GM12878 (cell line): Measurements from ENCODE around the gene LHX6. TPM values are rescaled to one million over a fixed set of nuclear protein-coding genes. Genes with fewer than 3 reads are reported as not detected.

Experiments used
- ATAC-seq: fragments of 200-7000 bp; cut with Tn5 transposase; 3 replicates; pipeline ENCODE4 v1.9.1; 2020; ENCODE audit warnings: mild to moderate bottlenecking, moderate library complexity
- BruUV-seq: library from RNA; stranded (reverse); fragments of 400-500 nt; replicated peaks from 2 replicates; lab custom pipeline; 2021; lab: Mats Ljungman, UMichigan
- CTCF ChIA-PET: fragments of 300-600 bp; sonication (Branson Sonifier 250); formaldehyde crosslinking; extraction: SDS; loops from one replicate; lab custom pipeline; 2021; ENCODE audit warnings: inconsistent platforms; lab: Yijun Ruan, JAX
- POLR2A ChIA-PET: fragments of 350-600 bp; formaldehyde crosslinking; extraction: SDS; loops from one replicate; lab custom pipeline; 2021; ENCODE audit warnings: inconsistent platforms; lab: Charles Lee
- RAD21 ChIA-PET: fragments of 300-600 bp; sonication (Branson Sonifier 250); formaldehyde crosslinking; loops from one replicate; lab custom pipeline; 2023; ENCODE audit warnings: antibody characterized with exemption; ENCODE audit not compliant: unreplicated experiment; lab: Charles Lee
- SMC1A ChIA-PET: fragments of 300-600 bp; sonication (Branson Sonifier 250); formaldehyde crosslinking; loops from one replicate; lab custom pipeline; 2023; ENCODE audit not compliant: unreplicated experiment, uncharacterized antibody; lab: Charles Lee
- DNase-seq: peaks from one replicate; pipeline ENCODE4 v3.0.0-alpha.2; 2011; ENCODE audit warnings: low read depth, low spot score
- FAIRE-seq: peaks from 3 replicates; lab custom pipeline; 2011; peaks lifted over from hg19 to GRCh38; lab: Jason Lieb, UNC
- H2AFZ ChIP-seq: 2 replicates; pipeline ENCODE4 v1.6.0; 2011; ENCODE audit warnings: low read depth, low read length, control low read depth; ENCODE audit not compliant: control insufficient read depth
- H3K27ac ChIP-seq: 2 replicates; pipeline ENCODE4 v1.5.1; 2011; ENCODE audit warnings: control low read depth; ENCODE audit not compliant: control insufficient read depth, insufficient read depth
- H3K27me3 ChIP-seq, 2 experiments: replicated peaks in 1 of 2; 2 replicates each; pipeline versions ENCODE4 v1.6.0 to v1.6.1; 2011; ENCODE audit warnings: low read length in 1 of 2; ENCODE audit not compliant: control insufficient read depth in 2 of 2, insufficient read depth in 2 of 2
- H3K36me3 ChIP-seq, 2 experiments: 2 replicates each; pipeline ENCODE4 v1.5.1; 2011; ENCODE audit warnings: low read length in 1 of 2; ENCODE audit not compliant: control insufficient read depth in 2 of 2, insufficient read depth in 2 of 2
- H3K4me1 ChIP-seq: 2 replicates; pipeline ENCODE4 v1.6.1; 2011; ENCODE audit warnings: mild to moderate bottlenecking, low read length, moderate library complexity, mixed read lengths; ENCODE audit not compliant: control insufficient read depth, insufficient read depth
- H3K4me2 ChIP-seq: 2 replicates; pipeline ENCODE4 v1.6.0; 2011; ENCODE audit warnings: control low read depth; ENCODE audit not compliant: control insufficient read depth, insufficient read depth
- H3K4me3 ChIP-seq: fragments of 200-600 bp; sonication (generic); 2 replicates; pipeline ENCODE4 v1.5.1; 2016
- H3K79me2 ChIP-seq: 2 replicates; pipeline ENCODE4 v1.6.0; 2011; ENCODE audit warnings: low read length; ENCODE audit not compliant: control insufficient read depth, insufficient read depth
- H3K9ac ChIP-seq: 2 replicates; pipeline ENCODE4 v1.8.0; 2011; ENCODE audit warnings: low read length, control low read depth, mixed read lengths; ENCODE audit not compliant: control insufficient read depth, insufficient read depth
- H3K9me3 ChIP-seq: replicated peaks from 3 replicates; pipeline ENCODE4 v1.5.1; 2011; ENCODE audit warnings: mild to moderate bottlenecking, low read length; ENCODE audit not compliant: control insufficient read depth, insufficient read depth
- H4K20me1 ChIP-seq: 2 replicates; pipeline ENCODE4 v1.6.0; 2011; ENCODE audit not compliant: control insufficient read depth, insufficient read depth
- HCFC1 ChIP-seq: fragments of 150-350 bp; IDR thresholded peaks from 2 replicates; pipeline ENCODE4 v1.6.1; 2014; ENCODE audit warnings: low read length
- NBN ChIP-seq: fragments of 450-650 bp; IDR thresholded peaks from 2 replicates; pipeline ENCODE4 v1.6.1; 2016
- RUNX3 ChIP-seq: IDR thresholded peaks from 2 replicates; pipeline ENCODE4 v1.6.1; 2012; ENCODE audit warnings: low read length, inconsistent platforms
- SIN3A ChIP-seq: IDR thresholded peaks from 2 replicates; pipeline ENCODE4 v1.6.1; 2012; ENCODE audit warnings: low read depth, low read length, improper control_type of control experiment
- SIX5 ChIP-seq: IDR thresholded peaks from 2 replicates; pipeline ENCODE4 v1.6.1; 2011; ENCODE audit warnings: mild to moderate bottlenecking, low read depth, low read length, moderate library complexity; ENCODE audit not compliant: severe bottlenecking
- WRNIP1 ChIP-seq: IDR thresholded peaks from 2 replicates; pipeline ENCODE4 v1.6.1; 2011; ENCODE audit warnings: low read depth, low read length, improper control_type of control experiment, borderline replicate concordance
- WGBS: methylation state at CpG from one replicate; pipeline ENCODE4 v1.1.6; 2016; ENCODE audit warnings: low lambda C conversion rate; ENCODE audit not compliant: insufficient replicate concordance, insufficient coverage; ENCODE audit errors: missing lambda C conversion rate; 5-methylcytosine and 5-hydroxymethylcytosine counted together
- in situ Hi-C: fragments of 300-500 bp; cut with MboI; formaldehyde crosslinking; loops from 9 replicates; pipeline ENCODE4 v1.14.3; 2018; ENCODE audit warnings: mixed read lengths
- intact Hi-C: fragments of 100-400 bp; cut with micrococcal nuclease; formaldehyde crosslinking; loops from one replicate; pipeline ENCODE4 v1.14.2; 2022; ENCODE audit not compliant: unreplicated experiment
- polyA plus RNA-seq, 11 experiments: library from polyadenylated mRNA; depleted of rRNA in 4 of 11; unstranded in 6 of 11; stranded (reverse) in 5 of 11; fragments of >200 nt; fragmentation: Nextera tagmentation in 4 of 11; fragmentation: Illumina TruSeq in 1 of 11; extraction: Ambion mirVana in 4 of 11; extraction: Trizol in 1 of 11; gene quantifications; 1 replicate in 1 of 11; 2 replicates in 10 of 11; pipeline versions ENCODE4 v1.2.1 to v1.2.3, GENCODE V29; 2011 to 2016; ENCODE audit warnings: inconsistent platforms in 2 of 11, missing spikeins in 2 of 11, low read depth in 1 of 11
- total RNA-seq, 4 experiments: library from RNA; depleted of rRNA in 3 of 4; stranded (reverse); fragments of >200 nt in 3 of 4; fragmentation: Illumina TruSeq in 1 of 4; extraction: Trizol in 1 of 4; gene quantifications; 2 replicates each; pipeline versions ENCODE4 v1.2.1 to v1.2.3, GENCODE V29; 2013 to 2021
- TF ChIP-seq, protein P1 (sequence below): fragments of 450-650 bp; IDR thresholded peaks from 2 replicates; pipeline ENCODE4 v1.6.1; 2018; ENCODE audit warnings: borderline replicate concordance, mild to moderate bottlenecking; ENCODE audit not compliant: partially characterized antibody

LHX6 gene
- total and polyA plus RNA-seq, 10 of the 15 experiments (the other 5 are each of a cell fraction or from before 2014, with no cell fraction given) = not detected

DNA sequence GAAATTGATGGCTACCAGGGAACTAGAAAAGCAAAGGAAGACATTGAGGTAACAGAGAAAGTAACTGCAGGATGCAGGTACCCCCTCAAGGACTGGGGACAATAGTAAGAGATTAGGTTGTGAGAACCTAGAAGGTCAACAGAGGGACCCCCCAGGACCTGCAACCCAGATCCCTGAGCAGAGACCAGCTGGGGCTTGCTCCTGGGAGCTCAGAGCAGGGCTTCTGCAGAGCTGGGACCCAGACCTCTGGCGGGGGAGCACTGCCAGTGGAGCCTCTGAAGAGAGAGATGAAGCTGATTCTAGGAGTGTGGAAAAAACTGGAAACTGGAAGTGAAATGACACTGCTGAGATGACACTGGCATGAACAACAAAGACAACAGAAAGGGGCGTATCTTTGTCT lies 51.8 kb downstream of the LHX6 start:
- Histone ChIP-seq H3K79me2 (no peaks in the 10 kb centered on the region), H3K4me3 (no peak overlapping the region), H4K20me1 (no peaks in the 10 kb centered on the region), H3K36me3 (no peaks in the 10 kb centered on the region), H3K9me3 (no peaks in the 10 kb centered on the region), H3K4me2 (no peak overlapping the region), H3K27me3 (peaks cover under 1 to 5% of the 10 kb centered on the region in 2 experiments; a peak in 2 of 4 replicates), H3K27ac (no peak overlapping the region), H3K4me1 (no peaks in the 10 kb centered on the region), H3K9ac (no peak overlapping the region), H2AFZ (no peak overlapping the region)
- no TSS peak for BruUV-seq
- ATAC-seq (no peak), DNase-seq (no peak), FAIRE-seq (no peak)
- POLR2A ChIA-PET = no interaction called here
- in situ Hi-C loops = no loop called here
- RAD21 ChIA-PET = no interaction called here
- TF ChIP-seq, protein P1, sequence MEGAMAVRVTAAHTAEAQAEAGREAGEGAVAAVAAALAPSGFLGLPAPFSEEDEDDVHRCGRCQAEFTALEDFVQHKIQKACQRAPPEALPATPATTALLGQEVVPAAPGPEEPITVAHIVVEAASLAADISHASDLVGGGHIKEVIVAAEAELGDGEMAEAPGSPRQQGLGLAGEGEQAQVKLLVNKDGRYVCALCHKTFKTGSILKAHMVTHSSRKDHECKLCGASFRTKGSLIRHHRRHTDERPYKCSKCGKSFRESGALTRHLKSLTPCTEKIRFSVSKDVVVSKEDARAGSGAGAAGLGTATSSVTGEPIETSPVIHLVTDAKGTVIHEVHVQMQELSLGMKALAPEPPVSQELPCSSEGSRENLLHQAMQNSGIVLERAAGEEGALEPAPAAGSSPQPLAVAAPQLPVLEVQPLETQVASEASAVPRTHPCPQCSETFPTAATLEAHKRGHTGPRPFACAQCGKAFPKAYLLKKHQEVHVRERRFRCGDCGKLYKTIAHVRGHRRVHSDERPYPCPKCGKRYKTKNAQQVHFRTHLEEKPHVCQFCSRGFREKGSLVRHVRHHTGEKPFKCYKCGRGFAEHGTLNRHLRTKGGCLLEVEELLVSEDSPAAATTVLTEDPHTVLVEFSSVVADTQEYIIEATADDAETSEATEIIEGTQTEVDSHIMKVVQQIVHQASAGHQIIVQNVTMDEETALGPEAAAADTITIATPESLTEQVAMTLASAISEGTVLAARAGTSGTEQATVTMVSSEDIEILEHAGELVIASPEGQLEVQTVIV = no peak
- no peak for TF ChIP-seq SIN3A
- no peak for TF ChIP-seq RUNX3
- TF ChIP-seq HCFC1 = no peak
- no peak for TF ChIP-seq WRNIP1
- no peak for TF ChIP-seq SIX5
- no peak for TF ChIP-seq NBN
- SMC1A ChIA-PET = no interaction called here
- CTCF ChIA-PET = no interaction called here
- 4% methylated on average over 2 of the region's 2 CpGs for WGBS
- intact Hi-C loops = no loop called here
